NCI-H446 (cell line): ENCODE results near the gene ELFN2.
"Not testable (repeated sequence)": the region's sequence is repeated elsewhere in the genome, so short reads cannot be mapped to it uniquely, and the experiment has no call there.

Experiments used
- DNase-seq, 2 experiments: peaks; one replicate each; lab custom pipeline; 2025; lab: John Stamatoyannopoulos, UW

The ELFN2 gene

GRCh38 chr22:37410174-37411055 lies 16.9 kb downstream of the ELFN2 start:
- no peak for DNase-seq

- no peak for DNase-seq
These were observed 17.7 kb downstream of the ELFN2 start for GRCh38 chr22:37409459-37410050.

GRCh38 chr22:37409031-37409430 lies 18.2 kb downstream of the ELFN2 start:
- DNase-seq = no peak

GRCh38 chr22:37407856-37408255 lies 19.4 kb downstream of the ELFN2 start:
- no peak for DNase-seq

GRCh38 chr22:37406441-37407235 lies 20.6 kb downstream of the ELFN2 start:
- no peak for DNase-seq

- DNase-seq = no peak
These were observed 23.2 kb downstream of the ELFN2 start for GRCh38 chr22:37404091-37404490.

GRCh38 chr22:37403267-37403960 lies 23.9 kb downstream of the ELFN2 start:
- DNase-seq = peak; percentile 11 to 63

- DNase-seq = no peak
These were observed 25.1 kb downstream of the ELFN2 start for GRCh38 chr22:37402184-37402506.

GRCh38 chr22:37401401-37402183 lies 25.7 kb downstream of the ELFN2 start:
- no peak for DNase-seq

- DNase-seq = no peak
These were observed 26.6 kb downstream of the ELFN2 start for GRCh38 chr22:37400719-37401118.

GRCh38 chr22:37399457-37399856 lies 27.8 kb downstream of the ELFN2 start:
- not testable (repeated sequence) for DNase-seq

GRCh38 chr22:37397226-37397625 lies 30.1 kb downstream of the ELFN2 start:
- DNase-seq = no peak

- DNase-seq = no peak
These were observed 30.7 kb downstream of the ELFN2 start for GRCh38 chr22:37396488-37397084.

GRCh38 chr22:37394341-37394740 lies 32.9 kb downstream of the ELFN2 start:
- no peak for DNase-seq

GRCh38 chr22:37393746-37394145 lies 33.5 kb downstream of the ELFN2 start:
- no peak for DNase-seq

- no peak for DNase-seq
These were observed 34.5 kb downstream of the ELFN2 start for GRCh38 chr22:37392721-37393328.

- no peak for DNase-seq
These were observed 35.6 kb downstream of the ELFN2 start for GRCh38 chr22:37391702-37392101.

- no peak for DNase-seq
These were observed 37.2 kb downstream of the ELFN2 start for GRCh38 chr22:37390075-37390474.

- DNase-seq = no peak
These were observed 38.7 kb downstream of the ELFN2 start for GRCh38 chr22:37388538-37388937.

- no peak for DNase-seq
These were observed 39.5 kb downstream of the ELFN2 start for GRCh38 chr22:37387793-37388192.

- DNase-seq = no peak
These were observed 40.8 kb downstream of the ELFN2 start for GRCh38 chr22:37386441-37386840.
